Measurements from ENCODE around the gene TMEM39A.

TMEM39A gene

DNA sequence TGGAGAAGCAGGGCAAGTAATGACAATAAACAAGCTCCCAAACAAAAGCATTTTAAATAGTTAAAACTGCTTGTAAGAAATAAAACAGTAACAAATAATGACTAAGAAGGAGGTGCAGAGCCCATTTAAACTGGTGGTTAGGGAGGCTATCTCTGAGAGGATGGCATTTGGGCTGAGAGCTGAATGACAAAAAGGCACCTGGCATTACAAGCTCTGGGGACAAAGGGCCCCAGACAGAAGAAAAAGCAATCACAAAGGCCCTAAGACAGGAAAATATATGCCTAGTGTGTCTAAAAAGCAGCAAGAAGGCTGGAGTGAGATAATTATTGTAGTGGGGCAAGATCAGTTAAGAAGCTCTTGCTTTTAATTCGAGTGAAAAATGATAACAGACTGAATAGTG is 9.6 kb downstream of the TMEM39A start:
- DNase-seq (ENCODE audit: low read depth, low spot score), result no peak

DNA sequence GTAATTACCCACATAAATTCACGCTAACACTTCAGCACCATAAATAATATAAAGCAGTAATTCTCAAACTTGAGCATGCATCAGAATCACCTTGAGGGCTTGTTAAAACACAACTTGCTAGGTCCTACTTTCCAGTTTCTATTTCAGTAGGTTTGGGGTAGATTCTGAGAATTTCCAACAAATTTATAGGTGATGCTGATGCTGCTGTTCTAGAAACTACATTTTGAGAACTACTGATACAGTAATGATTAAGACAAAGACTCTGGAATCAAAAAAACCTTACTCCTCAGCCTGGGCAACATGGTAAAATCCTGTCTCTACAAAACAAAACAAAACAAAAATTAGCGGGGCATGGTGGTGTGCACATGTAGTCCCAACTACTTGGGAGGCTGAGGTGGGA is 18.8 kb downstream of the TMEM39A start:
- DNase-seq (ENCODE audit: low read depth, low spot score), result no peak

DNA sequence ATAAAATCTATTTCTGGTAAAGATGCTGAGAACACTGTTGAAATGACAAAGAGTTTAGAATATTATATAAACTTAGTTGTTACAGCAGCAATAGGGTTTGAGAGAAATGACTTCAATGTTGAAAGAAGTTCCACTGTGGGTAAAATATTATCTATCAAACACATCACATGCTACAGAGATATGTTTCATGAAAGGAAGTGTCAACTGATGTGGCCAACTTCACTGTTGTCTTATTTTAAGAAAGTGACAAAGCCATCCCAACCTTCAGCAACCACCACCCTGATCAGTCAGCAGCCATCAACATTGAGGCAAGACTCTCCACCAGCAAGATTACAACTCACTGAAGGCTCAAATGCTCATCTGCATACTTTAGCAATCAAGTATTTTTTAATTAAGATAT is 20.2 kb downstream of the TMEM39A start:
- no peak for DNase-seq (ENCODE audit: low read depth, low spot score)

DNA sequence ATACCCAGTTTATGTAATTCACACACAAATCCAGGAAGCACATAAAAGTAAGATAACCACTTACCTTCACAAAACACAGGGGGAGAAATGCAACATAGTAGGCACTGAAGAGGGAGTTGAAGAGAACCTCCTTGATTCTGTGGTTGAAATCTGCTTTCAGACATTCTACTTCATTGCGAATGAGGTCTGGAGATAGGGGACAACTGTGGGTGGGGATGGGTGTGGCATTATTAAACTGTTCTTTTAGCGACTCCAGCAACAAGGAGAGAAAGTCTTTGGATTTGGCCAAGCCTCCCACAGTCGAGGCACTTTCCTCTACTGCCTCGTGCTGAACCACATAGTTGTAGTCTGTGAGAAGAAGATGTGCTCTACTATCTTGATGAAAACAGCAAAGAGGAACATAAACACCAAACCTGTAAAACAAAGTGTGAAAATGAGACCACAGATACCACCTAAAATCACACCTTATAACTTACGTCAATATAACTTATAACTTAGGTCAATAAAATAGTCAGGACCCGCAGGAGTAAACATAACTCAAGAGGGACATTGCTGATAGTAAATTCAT is 25.6 kb downstream of the TMEM39A start:
- DNase-seq (ENCODE audit: low read depth, low spot score), result no peak

DNA sequence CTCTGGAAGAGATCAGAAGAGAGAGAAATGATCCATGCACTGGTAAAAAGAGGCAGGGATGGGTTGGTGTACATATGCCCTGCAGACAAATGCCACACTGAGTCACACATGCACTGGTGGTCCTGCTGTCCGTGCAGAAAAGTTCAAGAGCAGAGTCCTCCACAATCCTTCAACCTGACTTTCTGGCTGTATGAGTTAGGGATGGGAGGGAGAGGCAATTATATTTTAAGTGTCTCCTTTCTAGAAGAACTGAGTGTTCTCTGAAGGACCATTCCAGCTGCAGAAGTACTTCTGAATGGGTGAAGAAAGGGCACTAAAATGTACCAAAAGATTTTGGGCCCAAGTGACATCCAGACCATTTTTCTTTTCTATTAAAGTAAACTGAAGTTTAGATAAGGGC is 26.4 kb downstream of the TMEM39A start:
- no peak for DNase-seq (ENCODE audit: low read depth, low spot score)

DNA sequence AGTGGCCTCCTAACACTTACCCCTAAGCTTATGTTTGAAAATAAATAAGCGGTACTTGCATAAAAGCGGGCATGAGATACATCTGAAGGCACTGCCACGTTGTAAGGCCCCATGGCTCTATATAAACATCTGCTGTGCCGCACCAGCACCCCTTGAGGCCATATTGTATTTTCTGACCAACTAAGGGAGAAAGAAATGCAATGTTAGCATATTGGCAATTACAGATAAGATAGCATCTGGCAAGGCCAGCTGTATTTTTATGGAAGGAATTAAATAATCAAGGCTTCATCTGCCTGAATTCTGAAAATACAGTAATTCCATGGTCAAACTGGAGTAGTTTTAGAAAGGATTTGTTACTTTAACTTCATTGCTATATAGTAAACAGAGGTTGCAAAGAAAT is 28.7 kb downstream of the TMEM39A start:
- DNase-seq (ENCODE audit: low read depth, low spot score), result no peak

DNA sequence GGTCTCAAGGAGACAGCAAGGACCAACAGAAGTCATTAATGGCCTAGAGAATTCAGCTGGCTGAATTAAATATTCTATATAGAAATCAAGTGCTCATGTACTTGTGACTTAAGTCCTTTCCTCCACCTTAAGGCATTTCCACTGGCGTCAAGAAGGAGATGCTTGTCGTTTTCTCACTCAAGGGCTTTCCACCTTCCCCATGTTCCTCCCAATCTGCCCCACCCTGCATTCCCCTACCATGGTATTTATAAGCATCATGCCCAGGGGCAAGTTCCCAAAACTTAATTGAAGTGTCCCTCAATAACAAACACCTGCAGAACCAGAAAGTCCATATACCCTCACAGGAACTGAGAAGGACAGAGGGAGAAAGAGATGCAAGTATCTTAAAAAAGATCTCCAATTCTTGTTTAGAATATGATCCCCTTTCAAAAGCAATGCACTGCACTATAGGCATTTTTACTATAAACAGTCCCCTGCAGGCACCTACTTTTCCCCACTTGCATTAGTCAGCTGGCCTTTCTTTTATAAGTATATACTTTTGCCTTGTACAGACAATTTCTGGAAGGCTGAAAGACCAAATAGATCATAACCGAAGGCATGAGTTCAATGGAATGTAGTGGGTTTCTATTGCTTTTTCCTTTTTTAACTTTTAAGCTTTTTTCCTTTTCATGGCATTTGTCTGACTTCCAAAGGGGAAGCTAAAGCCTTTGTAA is 29.6 kb downstream of the TMEM39A start:
- DNase-seq (ENCODE audit: low read depth, low spot score), result no peak

DNA sequence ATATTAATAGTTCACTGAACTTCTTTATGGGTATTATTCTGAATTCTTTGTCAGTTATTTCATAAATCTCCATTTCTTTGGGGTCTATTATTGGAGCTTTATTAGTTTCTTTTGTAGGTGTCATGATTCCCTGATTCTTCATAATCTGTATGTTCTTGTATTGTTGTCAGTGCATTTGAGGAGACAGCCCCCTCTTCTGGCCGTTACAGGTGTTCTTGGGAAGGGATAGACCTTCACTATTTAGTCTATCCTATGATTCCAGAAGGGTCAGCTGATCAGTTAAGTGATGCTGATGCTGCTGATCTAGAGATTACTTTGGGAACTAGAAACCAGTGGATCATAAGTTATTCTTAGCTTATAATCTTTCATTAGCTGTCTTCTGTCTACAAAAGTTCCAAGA is 34.9 kb downstream of the TMEM39A start:
- DNase-seq (ENCODE audit: low read depth, low spot score), result no peak

DNA sequence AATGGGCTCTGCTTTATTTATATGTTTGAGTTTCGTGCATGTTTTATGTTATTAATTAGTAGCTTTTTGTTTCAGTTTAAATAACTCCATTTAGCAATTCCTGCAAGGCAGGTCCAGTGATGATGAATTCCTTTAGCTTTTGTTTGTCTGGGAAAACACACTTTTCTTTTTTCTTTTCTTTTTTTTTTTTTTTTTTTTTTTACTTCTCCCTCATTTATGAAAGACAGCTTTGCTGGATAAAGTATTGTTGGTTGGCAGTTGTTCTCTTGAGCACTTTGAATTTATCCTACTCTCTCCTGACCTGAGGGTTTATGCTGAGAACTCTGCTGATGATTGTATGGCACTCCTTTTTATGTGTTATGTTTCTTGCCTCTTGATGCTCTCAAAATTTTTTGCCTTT is 35.7 kb downstream of the TMEM39A start:
- DNase-seq (ENCODE audit: low read depth, low spot score), result no peak

DNA sequence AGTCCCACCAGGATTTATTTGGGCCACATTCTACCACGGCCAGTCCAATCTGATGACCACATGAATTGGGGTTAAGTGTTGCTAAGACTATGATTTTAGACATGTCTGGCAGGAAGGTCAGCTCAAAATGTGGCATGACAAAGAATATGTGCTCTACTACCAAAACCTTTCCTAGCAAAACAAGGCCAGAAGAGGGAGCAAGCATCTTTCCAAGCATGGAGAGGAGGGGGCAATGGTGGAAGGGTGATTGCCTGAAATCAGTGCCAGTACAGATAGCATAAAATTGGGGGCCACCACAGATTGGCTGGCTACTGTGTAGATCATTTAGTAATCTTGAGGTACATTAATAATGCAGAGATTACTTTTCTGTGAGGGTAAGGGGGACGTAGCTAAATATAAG is 43.2 kb downstream of the TMEM39A start:
- DNase-seq (ENCODE audit: low read depth, low spot score), result no peak

DNA sequence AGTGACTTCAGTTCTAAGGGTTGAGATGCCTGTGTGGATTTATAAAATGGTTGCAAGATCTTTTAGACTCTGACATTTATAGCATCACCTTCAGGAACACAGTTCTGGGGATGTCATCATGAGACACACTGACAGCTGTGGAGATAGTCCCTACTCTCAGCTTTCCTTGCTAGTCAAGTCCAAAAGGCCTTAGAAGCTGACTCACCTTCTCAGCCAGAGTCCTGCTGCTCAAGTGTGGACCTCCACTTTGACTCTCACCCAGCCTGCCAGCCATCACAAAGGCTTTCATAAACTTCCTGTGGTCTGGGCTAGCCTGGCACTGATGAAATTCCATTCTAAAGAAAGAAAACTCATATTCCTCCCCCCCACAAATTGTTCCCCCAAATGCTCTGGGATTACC is 44.8 kb downstream of the TMEM39A start:
- DNase-seq (ENCODE audit: low read depth, low spot score), result no peak

DNA sequence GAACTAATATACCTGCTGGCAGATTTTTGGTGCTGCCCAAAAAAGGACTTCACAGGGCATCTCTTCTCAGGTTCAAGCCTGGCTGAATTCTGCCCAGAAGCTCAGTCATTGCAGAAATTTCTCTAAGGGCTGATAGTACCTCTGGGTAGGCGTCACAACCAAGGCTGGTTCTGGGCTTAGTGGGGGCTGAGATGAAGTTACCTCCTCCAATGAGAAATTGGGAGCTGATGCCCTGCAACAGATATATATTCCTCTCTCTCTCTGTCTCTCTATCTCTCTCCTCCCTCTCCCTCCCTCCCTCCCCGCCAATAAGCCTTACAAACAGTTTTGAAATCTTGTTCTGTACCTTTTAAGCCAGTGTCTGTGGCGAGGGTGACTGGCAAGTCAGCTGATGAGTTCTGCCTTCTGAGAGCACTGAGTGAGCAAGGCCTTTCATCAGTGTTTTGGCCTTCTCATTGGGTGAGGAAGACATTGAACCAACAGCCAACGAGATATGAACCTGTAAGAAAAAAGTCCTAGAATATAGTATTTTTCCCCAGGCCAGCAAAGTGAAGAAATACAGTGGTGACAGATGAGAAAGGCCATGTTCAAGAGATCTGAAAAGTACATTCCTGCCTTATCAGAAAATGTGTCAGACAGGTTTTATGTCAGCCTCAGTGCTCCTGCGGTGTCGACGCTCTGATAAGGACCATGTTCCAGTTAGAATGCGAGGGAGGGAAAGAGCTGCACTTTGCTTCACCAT is 45.5 kb downstream of the TMEM39A start:
- DNase-seq (ENCODE audit: low read depth, low spot score), result no peak

DNA sequence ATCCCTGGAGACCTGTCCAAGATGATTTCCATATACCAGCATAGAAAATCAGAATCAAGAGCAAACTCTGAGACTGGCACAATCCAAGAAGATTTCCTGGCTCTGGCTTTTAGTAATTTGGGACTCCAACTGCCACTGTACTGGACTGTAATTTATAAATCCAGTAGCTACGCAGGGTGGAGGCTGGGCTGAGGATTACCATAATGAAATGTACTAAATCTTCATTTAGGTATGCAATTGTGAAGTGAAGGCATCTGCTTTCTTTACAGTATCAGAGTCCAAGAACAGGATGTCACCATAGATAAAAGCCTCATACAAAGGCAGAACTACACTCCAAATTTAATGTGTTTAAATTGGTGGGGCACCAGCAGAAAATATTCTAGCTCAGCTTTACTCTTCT is 46.5 kb downstream of the TMEM39A start:
- no peak for DNase-seq (ENCODE audit: low read depth, low spot score)

DNA sequence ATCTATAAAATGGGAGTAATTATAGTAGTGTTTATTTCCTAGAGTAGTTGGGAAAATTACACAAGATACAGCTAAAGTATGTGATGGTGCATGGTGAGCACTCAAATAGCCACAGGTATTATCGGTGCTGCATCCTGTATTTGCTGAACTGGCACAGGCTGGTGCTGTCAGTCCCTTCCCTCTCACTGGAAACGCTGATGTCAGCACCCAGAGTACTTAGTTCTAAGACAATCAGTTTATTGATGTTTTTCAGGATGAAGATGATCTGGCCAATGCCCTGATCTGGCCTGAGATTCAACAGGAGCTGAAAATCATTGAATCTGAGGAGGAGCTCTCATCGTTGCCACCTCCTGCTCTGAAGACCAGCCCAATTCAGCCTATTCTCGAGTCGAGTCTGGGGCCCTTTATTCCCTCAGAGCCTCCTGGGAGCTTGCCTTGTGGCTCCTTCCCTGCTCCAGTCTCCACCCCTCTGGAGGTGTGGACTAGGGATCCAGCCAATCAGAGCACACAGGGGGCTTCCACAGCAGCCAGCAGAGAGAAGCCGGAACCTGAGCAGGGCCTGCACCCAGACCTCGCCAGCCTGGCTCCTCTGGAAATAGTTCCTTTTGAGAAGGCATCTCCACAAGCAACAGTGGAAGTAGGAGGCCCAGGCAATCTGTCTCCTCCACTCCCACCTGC is 49.7 kb downstream of the TMEM39A start:
- DNase-seq (ENCODE audit: low read depth, low spot score), result no peak

DNA sequence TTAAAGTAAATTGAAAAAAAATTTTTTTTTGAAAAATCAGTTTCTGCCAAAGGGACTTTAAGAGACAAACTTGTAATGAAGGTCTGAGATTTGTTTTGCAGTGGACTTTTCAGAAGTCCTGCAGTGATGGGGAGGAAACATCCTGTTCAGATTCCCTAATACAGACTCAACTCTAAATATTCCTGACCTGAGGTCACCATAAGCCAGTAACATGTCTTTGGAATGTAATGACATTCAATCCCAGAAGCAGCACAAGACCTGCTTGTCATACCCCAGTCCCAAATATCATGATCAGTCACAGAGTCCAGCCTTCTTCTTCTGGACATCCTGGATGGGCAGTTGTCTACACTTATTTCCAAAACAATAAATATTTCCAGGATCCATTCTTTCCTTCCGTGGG is 53.6 kb downstream of the TMEM39A start:
- no peak for DNase-seq (ENCODE audit: low read depth, low spot score)

DNA sequence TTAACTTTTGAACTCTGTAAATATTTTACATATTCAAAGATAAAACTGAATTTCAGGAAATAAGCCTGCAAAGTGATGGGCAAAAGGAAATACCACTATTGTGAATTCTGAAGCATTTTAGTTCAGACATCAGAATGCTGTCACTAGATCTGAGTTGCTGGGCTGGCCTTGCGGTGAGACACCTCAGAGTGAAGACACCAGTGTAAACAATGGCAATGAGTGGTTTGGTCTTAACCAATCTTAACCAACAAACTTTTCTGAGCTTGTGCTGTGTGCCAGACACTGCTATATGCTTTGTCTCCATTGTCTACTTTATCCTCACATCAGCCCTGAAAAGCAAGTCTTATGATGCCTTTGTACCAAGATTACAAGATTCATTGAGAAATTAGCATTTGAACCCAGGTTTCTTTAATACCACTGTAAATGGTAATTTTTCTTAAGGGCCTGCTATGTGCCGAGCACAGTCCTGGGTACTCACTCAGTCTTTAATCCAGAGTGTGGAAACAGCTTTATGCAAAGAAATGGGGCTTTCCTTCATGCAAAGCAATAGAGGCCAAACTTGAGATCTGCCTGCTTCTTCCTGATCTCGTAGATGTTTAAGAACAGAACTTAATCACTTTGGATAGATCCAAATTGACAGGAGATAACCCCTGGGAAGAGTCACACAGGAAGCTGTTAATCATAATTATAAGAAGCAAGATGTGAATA is 55.0 kb downstream of the TMEM39A start:
- DNase-seq (ENCODE audit: low read depth, low spot score), result no peak

DNA sequence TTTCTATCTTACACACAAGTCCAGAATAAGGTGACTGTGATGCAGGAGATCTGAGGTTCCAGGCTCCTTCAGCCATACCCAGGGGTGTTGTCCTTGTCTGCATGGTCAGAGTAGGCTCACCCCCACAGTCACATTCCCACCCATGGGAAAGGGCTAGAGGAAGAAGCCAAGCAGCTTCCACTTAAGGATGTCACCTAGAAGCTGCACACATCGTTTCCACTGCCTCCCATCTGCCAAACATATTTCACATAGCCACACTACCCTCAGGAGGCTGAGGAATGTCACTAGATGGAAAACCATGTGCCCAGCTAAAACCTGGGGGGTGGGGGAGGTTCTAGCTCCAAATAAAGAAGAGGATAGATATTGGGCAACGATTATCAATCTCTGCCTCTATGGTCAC is 58.1 kb downstream of the TMEM39A start:
- no peak for DNase-seq (ENCODE audit: low read depth, low spot score)

DNA sequence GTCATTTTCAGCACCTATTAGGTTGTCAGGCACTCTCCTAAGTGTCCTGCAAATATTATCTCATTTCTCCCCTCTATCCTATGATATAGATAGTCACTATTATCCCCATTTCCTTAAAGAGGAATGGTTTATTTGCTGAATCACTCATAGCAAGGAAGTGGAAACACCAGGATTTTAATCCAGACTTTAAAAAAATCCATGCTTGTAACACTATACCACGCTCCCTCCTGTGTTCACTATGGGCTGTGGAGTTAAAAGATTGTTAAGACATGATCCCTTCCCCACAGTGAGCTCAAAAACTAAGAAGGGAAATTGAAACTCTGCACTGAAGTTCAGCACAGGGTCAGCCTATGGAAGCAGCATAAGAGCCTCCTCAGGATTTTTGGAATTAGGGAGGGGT is 60.2 kb downstream of the TMEM39A start:
- no peak for DNase-seq (ENCODE audit: low read depth, low spot score)

DNA sequence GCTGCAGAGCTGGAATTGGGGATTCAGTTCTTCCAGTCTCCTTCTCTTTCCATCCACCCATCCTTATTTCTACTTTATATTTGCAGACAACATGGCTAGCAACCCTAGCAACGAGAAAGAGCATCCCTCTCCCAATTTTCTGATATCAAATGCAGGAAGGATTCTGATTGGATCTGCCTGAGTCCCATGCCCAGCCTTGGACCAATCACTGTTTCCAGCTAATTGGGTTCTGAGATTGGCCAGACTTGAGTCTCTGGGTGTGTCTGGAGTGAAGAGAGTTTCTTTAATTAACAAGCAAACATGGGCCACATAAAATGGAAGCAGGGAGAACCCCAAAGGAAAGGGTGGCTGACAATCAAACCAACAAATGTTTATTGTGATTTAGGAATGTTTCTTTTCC is 60.6 kb downstream of the TMEM39A start:
- no peak for DNase-seq (ENCODE audit: low read depth, low spot score)

DNA sequence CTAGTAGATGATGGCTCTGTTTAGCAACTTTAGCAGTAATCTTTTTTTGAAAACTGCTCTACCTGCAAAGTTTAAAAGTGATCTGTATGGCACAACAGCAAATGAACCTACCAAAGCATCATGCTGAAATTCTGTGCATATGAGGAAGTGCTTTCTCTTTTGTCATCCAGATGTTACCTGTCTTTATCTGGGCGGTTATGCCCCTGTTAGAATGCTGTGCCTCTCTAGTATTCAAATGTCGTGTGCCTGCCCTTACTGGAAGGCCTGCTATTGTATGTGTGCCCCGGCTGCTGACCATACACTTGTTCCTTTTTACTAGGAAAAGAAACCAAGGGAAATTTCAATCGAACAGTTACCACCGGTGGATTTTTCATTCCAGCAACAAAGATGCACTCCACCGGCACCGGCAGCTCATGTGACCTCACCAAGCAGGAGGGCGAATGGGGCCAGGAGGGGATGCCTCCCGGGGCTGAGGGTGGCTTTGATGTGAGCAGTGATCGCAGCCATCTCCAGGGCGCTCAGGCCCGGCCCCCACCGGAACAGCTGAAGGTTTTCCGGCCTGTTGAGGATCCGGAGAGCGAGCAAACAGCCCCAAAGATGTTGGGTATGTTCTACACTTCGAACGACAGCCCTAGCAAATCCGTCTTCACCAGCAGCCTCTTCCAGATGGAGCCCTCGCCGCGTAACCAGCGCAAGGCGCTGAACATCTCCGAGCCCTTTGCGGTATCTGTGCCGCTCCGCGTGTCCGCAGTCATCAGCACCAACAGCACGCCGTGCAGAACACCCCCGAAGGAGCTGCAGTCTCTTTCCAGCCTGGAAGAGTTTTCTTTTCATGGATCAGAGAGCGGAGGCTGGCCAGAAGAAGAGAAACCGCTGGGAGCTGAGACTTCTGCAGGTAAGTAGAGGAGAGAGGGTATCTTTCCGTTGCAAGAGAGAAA is 61.6 kb downstream of the TMEM39A start:
- DNase-seq (ENCODE audit: low read depth, low spot score), result no peak

DNA sequence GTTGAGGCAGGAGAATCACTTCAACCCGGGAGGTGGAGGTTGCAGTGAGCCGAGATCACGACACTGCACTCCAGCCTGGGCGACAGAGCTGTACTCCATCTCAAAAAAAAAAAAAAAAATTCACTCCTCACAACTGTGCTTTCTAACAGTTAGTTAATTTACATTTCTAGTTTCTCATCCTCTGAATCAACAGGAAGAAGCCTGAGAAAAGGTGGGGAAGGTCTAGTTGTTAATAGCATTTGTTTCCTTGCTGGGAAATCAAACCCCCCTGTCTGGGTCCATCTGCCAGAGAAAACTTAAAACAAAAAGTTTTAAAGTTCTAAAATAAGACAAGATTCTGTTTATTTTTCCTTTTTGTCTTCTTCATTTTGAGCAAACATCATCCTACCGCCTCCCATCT is 62.3 kb downstream of the TMEM39A start:
- DNase-seq (ENCODE audit: low read depth, low spot score), result no peak

All from activated CD4-positive, CD25-positive, alpha-beta regulatory T cell treated with anti-CD3 and anti-CD28 coated beads, Interleukin-2, amount 50 U/mL, for 16 hours (primary cell).